GM21423 (cell line): ENCODE results near the gene TPD52L1.
"Not testable (repeated sequence)": the region's sequence is repeated elsewhere in the genome, so short reads cannot be mapped to it uniquely, and the experiment has no call there.

Experiments used
- ATAC-seq: cut with Tn5 transposase; IDR thresholded peaks from one replicate; pipeline ENCODE4 v1.9.1; 2021; ENCODE audit warnings: mild to moderate bottlenecking, moderate library complexity; ENCODE audit not compliant: unreplicated experiment

Gene TPD52L1

DNA sequence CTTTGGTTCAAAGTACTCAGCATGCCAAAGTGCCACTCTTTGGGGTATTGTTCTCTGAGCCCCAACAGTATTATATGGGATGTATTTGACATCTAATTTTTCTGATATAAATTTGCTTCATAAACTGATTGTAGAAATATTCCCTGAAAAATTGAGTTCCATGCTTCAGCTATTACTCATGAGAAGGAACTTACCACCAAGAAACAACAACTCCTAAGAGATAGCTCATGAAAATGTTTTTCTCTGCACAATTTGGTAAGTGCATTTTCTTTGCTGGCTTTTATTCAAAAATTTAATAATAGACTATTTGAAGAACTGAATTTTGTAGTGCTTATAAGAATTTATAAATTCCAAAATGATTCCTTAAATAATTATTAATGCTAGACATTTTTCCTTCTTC, 12.8 kb upstream of the TPD52L1 start:
- ATAC-seq = no peak

GRCh38 chr6:125142618-125143017, 11.0 kb upstream of the TPD52L1 start:
- ATAC-seq = no peak

GRCh38 chr6:125144822-125145221, 8.8 kb upstream of the TPD52L1 start:
- ATAC-seq = no peak

- no peak for ATAC-seq
These were observed 4.1 kb upstream of the TPD52L1 start for GRCh38 chr6:125149256-125150144.

- no peak for ATAC-seq
These were observed 1.9 kb upstream of the TPD52L1 start for GRCh38 chr6:125151700-125152099.

DNA sequence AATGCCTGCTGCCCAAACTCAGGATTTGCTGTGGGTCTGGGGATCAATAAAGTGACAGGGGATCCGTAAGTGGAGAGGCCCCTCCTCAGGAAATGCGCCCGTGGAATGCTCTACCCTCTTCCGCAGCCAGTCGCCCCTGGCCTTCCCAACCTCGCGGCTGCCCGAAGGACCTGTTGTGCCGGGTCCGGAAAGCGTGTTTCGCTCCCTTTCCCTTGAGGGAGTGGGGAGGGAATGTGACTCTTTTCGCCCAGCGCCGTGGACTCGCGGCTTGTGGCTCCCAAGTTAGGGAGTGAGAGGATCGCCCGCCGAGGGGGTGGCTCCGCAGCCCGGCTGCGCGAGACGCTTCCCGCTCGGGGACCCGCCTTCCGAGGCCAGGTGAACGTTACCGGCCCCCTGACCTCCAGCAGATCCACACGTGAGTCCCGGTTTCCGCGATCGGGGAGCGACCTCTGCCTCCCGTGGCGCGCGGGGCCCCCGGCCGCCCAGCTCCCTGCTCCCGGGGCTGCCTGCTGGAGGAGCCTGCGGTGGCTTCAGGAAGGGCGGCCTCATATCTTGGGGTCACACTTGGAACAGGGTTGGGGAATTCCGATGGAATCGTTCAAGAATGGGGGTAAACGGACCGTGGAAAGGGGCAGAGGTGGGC, 666 bp downstream of the TPD52L1 start:
- ATAC-seq = no peak

DNA sequence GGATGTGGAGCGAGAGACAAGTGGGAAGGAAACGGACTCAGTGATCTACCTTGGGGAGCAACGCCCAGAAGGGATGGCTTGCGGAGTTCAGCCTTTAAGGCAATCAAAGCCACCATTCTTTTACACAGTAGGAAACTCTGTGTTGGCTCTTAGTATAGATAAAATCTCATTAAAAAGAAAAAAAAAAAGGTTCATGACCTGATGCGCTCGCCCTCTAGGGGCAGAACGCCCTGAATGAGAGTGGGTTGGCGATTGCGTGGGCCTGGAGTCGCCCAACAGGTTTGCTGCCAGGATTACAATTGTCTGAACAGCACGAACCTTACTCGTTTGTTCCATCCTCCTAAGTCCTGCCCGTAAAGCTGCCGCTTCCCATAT, 1.2 kb downstream of the TPD52L1 start:
- ATAC-seq = no peak

DNA sequence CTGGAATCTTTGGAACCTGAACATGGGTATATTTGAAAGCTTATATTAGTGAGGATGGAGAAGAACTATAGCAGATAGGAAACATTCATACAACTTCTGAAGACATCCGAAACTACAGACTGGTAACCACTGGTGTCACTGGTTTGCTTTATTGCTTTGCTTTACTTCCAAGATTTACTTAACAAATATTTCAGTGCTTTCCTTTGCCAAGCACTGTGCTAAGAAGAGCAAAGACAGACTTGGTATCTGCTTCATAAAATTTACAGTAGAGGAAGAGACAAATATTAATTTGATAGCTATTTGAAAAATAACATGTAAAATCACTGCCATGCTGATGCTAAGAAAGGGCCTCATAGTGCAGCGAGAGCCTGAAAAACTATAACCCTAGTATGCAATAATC, 1.8 kb downstream of the TPD52L1 start:
- ATAC-seq = no peak

- ATAC-seq = no peak
These were observed 2.9 kb downstream of the TPD52L1 start for GRCh38 chr6:125156496-125156895.

DNA sequence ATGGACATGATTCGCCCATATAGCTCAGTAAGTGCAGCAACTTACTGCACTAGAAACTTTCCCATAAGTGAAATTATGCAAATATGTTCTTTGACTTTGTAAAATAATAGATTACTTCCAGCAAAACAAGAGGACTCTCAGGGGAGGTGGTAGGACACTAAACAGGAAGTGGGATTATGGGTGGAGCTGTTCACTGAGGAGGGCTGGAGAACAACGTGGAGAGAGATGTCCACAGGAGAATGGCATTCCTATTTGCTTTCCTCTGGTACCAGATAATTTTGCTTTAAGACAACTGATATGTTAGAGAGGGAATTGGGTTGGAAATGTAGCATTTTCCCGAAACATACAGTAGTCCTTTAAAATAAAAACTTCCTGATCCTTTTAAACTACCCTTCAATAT, 3.7 kb downstream of the TPD52L1 start:
- ATAC-seq = no peak

DNA sequence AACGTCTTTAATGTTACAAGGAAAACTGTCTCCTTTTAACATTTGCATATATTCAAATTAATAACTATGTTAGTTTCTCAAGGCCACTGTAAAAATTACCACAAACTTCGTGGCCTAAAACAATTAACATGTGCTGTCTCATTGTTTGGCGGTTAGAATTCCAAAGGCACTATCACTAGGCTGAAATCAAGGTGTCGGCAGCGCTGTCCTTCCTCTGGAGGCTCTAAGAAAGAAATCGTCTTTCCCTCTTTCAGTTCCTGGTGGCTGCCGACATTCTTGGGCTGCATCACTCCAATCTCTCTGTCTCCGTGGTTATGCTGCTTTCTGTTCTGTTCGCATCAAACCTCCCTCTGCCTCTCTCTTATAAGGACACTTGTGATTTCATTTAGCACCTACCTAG, 4.2 kb downstream of the TPD52L1 start:
- no peak for ATAC-seq

DNA sequence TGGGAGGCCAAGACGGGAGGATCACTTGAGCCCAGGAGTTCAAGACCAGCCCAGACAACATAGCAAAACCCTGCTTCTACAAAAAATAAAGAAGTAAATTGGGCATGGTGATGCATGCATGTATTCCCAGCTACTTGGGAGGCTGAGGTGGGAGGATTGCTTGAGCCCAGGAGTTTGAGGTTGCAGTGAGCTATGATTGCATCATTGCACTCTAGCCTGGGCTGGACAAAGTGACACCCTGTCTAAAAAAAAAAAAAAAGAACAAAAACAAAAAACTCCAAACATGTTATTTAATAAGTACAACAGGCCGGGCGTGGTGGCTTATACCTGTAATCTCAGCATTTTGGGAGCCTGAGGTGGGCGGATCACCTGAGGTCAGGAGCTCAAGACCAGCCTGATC, 9.8 kb downstream of the TPD52L1 start:
- not testable (repeated sequence) for ATAC-seq

DNA sequence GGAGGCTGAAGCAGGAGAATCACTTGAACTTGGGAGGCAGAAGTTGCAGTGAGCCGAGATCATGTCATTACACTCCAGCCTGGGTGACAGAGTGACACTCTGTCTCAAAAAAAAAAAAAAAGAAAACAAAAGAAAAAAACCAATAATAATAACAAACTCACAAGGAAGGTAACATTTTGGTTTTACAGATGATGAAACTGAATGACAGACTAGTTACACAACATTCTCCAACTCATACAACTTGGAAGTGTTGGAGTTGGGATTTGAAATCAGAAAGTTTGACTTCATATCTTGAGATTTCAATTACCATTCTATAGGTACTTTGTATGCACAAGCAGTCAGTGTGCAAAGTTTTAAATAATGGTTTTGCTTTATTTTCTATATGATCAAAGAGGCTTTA, 10.2 kb downstream of the TPD52L1 start:
- ATAC-seq = no peak

DNA sequence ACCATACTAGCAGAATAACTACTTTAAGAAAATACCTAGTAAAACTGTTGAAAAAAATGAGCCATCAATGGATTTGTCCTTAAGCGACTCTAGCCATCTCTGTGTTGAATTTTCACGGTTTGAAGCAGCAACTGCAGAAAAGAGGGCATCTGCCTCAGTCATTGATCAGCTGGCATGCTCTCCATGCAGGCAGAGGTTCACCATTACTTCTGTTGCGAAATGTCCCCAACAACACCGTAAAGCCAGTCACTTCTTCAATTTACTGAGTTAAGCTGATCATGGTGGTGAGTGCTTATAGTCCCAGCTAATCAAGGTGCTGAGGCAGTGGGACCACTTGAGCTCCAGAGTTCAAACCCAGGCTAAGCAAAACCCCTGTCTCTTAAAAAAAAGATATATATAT, 11.1 kb downstream of the TPD52L1 start:
- no peak for ATAC-seq

- no peak for ATAC-seq
These were observed 11.7 kb downstream of the TPD52L1 start for GRCh38 chr6:125165256-125165655.

DNA sequence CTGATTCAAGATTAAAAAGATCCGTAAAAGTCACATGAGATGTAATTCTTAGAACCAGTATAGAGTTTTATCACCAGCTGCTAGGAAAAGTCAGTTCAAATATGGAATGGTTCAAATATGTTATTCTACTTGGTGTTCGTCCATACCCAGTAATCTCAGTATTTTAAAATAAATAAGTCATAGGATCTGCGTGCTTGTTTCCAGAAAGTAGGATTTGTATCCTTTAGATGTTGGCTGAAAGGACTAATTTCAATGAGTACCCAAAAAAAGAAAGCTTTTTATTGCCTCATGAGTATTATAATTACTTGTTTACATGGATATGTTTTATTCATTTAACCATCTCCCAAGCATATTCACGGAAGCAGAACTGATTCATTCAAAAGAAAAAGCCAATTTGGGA, 12.2 kb downstream of the TPD52L1 start:
- ATAC-seq = no peak

DNA sequence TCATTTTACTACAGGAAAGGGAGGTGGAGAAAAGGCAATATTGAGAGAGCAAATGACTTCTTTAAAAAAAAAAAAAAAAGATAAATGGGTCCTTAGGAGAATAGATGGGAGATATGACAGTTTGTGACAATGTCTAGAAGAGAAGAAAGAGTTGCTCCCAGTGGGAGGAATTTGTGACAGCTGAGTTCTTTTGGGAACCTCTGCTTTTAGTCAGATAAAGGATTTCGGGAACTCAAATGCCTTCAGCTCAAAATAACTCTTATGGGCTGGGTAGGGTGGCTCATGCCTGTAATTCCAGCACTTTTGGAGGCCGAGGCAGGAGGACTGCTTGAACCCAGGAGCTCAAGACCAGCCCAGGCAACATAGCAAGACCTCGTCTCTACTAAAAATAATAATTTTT, 13.1 kb downstream of the TPD52L1 start:
- ATAC-seq = no peak

GRCh38 chr6:125167579-125167978, 14.0 kb downstream of the TPD52L1 start:
- no peak for ATAC-seq

GRCh38 chr6:125169058-125169457, 15.5 kb downstream of the TPD52L1 start:
- ATAC-seq = no peak

DNA sequence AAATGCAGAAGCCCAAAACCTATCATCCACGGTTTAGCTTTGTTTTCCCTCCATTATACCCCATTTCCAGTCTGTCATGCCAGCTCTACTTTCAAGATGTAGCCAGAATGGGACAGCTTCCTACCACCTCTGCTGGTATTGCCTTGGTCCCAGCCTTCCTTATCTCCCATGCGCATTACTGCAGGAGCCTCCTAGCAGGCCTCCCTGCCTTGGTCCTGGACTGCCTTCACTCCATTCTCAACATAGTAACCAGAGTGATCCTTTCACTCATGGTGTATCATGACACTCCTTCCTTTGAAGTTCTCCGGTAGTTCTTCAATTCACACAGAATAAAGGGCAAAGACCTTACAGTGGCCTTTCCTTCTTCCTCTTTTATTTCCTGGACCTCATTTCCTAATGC, 15.9 kb downstream of the TPD52L1 start:
- no peak for ATAC-seq

- no peak for ATAC-seq
These were observed 16.8 kb downstream of the TPD52L1 start for GRCh38 chr6:125170376-125170775.

DNA sequence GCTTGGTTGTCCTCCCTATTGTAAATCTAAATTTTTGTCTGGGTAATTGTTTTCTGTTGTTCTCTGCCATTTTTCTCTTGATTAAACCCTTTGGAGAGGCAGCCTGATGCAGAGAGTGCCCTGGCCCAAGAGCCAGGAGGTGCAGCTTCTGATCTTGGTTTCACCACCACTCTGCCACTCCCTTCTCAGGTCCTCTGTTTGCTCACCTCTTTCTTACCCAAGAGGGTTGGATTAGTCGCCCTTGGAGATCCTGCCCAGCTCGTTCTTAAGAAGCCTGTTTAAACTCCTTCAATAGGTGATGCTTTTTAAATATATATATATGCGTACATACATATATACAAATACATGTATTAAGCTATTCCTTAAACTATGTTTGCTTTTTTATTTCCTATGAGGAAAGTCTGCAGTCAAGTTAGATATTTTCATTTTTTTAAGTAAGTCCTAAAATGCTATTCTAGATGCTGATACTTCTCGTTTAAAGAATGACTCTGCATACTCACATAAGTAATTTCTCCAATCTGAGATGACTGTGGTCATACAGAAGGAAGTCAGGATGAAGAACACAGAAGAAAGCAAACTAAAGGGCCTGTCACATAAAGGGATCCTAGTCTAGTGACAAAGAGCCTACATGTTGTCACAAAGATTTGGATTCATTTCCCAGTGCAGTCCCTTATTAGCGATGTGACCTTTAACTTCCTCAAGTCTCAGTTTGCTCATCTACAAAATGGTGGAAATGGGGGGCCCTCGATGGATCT, 19.9 kb downstream of the TPD52L1 start:
- no peak for ATAC-seq
